ENCODE data around the gene GGT6. TPM values are rescaled to one million over a fixed set of nuclear protein-coding genes. Genes with fewer than 3 reads are reported as not detected.

GGT6 gene
- polyA plus RNA-seq, 2 of the 4 experiments (the other 2 are of a cell fraction) = not detected

GRCh38 chr17:4536742-4537411 is 23.5 kb downstream of the GGT6 start:
- H3K9me3 ChIP-seq = no peaks in the 10 kb centered on the region
- ChIA-PET POLR2A (interaction anchor here (0.8 to 2.1 kb wide), 2 partner anchors 9 to 18 kb away, joined by 3 to 8 read pairs (median 4); partner anchors contain the start of gene MYBBP1A), CTCF (interaction anchor here (0.8 to 3.6 kb wide), 8 partner anchors 10 to 117 kb away, joined by 3 to 25 read pairs (median 3); no protein-coding TSS in a partner anchor)
- no peak for TF ChIP-seq FOSB (CRISPR knock-in tag; IDR thresholded peaks at IDR 0.05)
- no peak for TF ChIP-seq HMGXB4 (CRISPR knock-in tag; IDR thresholded peaks at IDR 0.05; ENCODE audit: borderline replicate concordance)
- TF ChIP-seq NR3C1 (IDR thresholded peaks at IDR 0.05) = no peak
- no peak for TF ChIP-seq HES2 (IDR thresholded peaks at IDR 0.05)
- TF ChIP-seq CTCF (IDR thresholded peaks at IDR 0.05) = no peak
- TF ChIP-seq MAX (IDR thresholded peaks at IDR 0.05) = no peak
- TF ChIP-seq JUNB (IDR thresholded peaks at IDR 0.05) = no peak
- no peak for TF ChIP-seq SMC3 (IDR thresholded peaks at IDR 0.05)
- TF ChIP-seq TFCP2L1 (CRISPR knock-in tag; IDR thresholded peaks at IDR 0.05) = no peak
- TF ChIP-seq CBX8 (IDR thresholded peaks at IDR 0.05) = no peak
- no peak for TF ChIP-seq HOXB13 (CRISPR knock-in tag; IDR thresholded peaks at IDR 0.05; ENCODE audit: low read depth)
- DNase-seq (ENCODE audit: low read depth in 1 of 2, low spot score in 1 of 2) = no peak
- WGBS (ENCODE audit: missing lambda C conversion rate) = 90% methylated on average over 16 of the region's 18 CpGs
- H3K4me1 ChIP-seq = peaks cover 20% of the 10 kb centered on the region
- FAIRE-seq = no peak
- H3K4me3 ChIP-seq = no peak overlapping the region
- no peak for ATAC-seq
- H3K27ac ChIP-seq = no peak overlapping the region
- H3K4me2 ChIP-seq = no peak overlapping the region

- 95% methylated on average over 14 of the region's 19 CpGs for WGBS (ENCODE audit: missing lambda C conversion rate)
- Histone ChIP-seq H3K9me3 (no peaks in the 10 kb centered on the region), H3K4me2 (no peak overlapping the region), H3K27ac (no peak overlapping the region), H3K4me1 (peaks cover 20% of the 10 kb centered on the region), H3K4me3 (no peak overlapping the region)
- CTCF ChIA-PET = interaction anchor here (0.9 to 3.6 kb wide), 7 partner anchors 10 to 116 kb away, joined by 3 to 25 read pairs (median 3); no protein-coding TSS in a partner anchor
- POLR2A ChIA-PET = interaction anchor here (0.8 to 1.3 kb wide), 2 partner anchors 10 to 19 kb away, joined by 3 to 4 read pairs; partner anchors contain the start of gene MYBBP1A
- ATAC-seq = no peak
- no peak for FAIRE-seq
- TF ChIP-seq ATOH8 (CRISPR knock-in tag; IDR thresholded peaks at IDR 0.05; ENCODE audit: low read depth) (no peak), SMC3 (IDR thresholded peaks at IDR 0.05) (no peak), TFCP2L1 (CRISPR knock-in tag; IDR thresholded peaks at IDR 0.05) (no peak), BCL3 (IDR thresholded peaks at IDR 0.05) (no peak), EHMT2 (IDR thresholded peaks at IDR 0.05; ENCODE audit: low read depth) (no peak), CBX8 (IDR thresholded peaks at IDR 0.05) (no peak), HMGXB4 (CRISPR knock-in tag; IDR thresholded peaks at IDR 0.05; ENCODE audit: borderline replicate concordance) (no peak), GATA3 (IDR thresholded peaks at IDR 0.05; ENCODE audit: borderline replicate concordance) (no peak), TP53 (CRISPR knock-in tag; IDR thresholded peaks at IDR 0.05) (no peak), RNF2 (IDR thresholded peaks at IDR 0.05; ENCODE audit: borderline replicate concordance, low read depth) (no peak), RARB (CRISPR knock-in tag; IDR thresholded peaks at IDR 0.05) (no peak), ZSCAN20 (CRISPR knock-in tag; IDR thresholded peaks at IDR 0.05) (no peak)
- no peak for DNase-seq (ENCODE audit: low read depth in 1 of 2, low spot score in 1 of 2)
Measured at GRCh38 chr17:4536259-4536741, 24.1 kb downstream of the GGT6 start.
